DOHH2 (cell line): ENCODE results near the gene PLXND1.
"Not testable (repeated sequence)": the region's sequence is repeated elsewhere in the genome, so short reads cannot be mapped to it uniquely, and the experiment has no call there.

ENCODE experiments used
- H3F3A ChIP-seq: fragments of 200-600 bp; sonication (generic), shearing (Covaris generic); 2 replicates; pipeline ENCODE4 v1.6.0; 2016; ENCODE audit warnings: antibody characterized with exemption, mild to moderate bottlenecking; ENCODE audit not compliant: control insufficient read depth, insufficient read depth
- H3K27ac ChIP-seq: fragments of 200-600 bp; sonication (generic); 2 replicates; pipeline ENCODE4 v1.5.1; 2014; ENCODE audit warnings: low read depth, mild to moderate bottlenecking, low read length, moderate library complexity
- H3K27me3 ChIP-seq: fragments of 200-600 bp; sonication (generic); 2 replicates; pipeline ENCODE4 v1.6.1; 2014; ENCODE audit warnings: mild to moderate bottlenecking, low read length, mixed read lengths; ENCODE audit not compliant: control insufficient read depth
- H3K36me3 ChIP-seq: fragments of 200-600 bp; sonication (generic); 2 replicates; pipeline ENCODE4 v1.6.1; 2014; ENCODE audit warnings: mild to moderate bottlenecking, low read length, moderate library complexity, mixed read lengths; ENCODE audit not compliant: control insufficient read depth
- H3K4me1 ChIP-seq: fragments of 200-600 bp; sonication (generic); 2 replicates; pipeline ENCODE4 v1.6.1; 2014; ENCODE audit warnings: mild to moderate bottlenecking, low read length, mixed read lengths; ENCODE audit not compliant: control insufficient read depth
- H3K4me2 ChIP-seq: fragments of 200-600 bp; sonication (generic); 2 replicates; pipeline ENCODE4 v1.6.0; 2014; ENCODE audit warnings: mild to moderate bottlenecking, low read length, moderate library complexity
- H3K4me3 ChIP-seq: fragments of 200-600 bp; sonication (generic); 2 replicates; pipeline ENCODE4 v1.5.1; 2014; ENCODE audit warnings: mild to moderate bottlenecking, low read length, mixed read lengths
- H3K79me2 ChIP-seq: fragments of 200-600 bp; sonication (generic); 2 replicates; pipeline ENCODE4 v1.6.1; 2014; ENCODE audit warnings: mild to moderate bottlenecking, low read length, mixed read lengths; ENCODE audit not compliant: control insufficient read depth
- H3K9me2 ChIP-seq: fragments of 200-600 bp; sonication (generic); replicated peaks from 2 replicates; pipeline ENCODE4 v1.6.1; 2014; ENCODE audit warnings: mild to moderate bottlenecking, low read length, mixed read lengths; ENCODE audit not compliant: control insufficient read depth
- H3K9me3 ChIP-seq: fragments of 200-600 bp; sonication (generic); 2 replicates; pipeline ENCODE4 v1.6.1; 2014; ENCODE audit warnings: antibody characterized with exemption, low read length, mixed read lengths; ENCODE audit not compliant: control insufficient read depth, insufficient read depth
- H4K20me1 ChIP-seq: fragments of 200-600 bp; sonication (generic); 2 replicates; pipeline ENCODE4 v1.6.0; 2014; ENCODE audit warnings: low read depth, mild to moderate bottlenecking, antibody characterized with exemption, low read length, moderate library complexity; ENCODE audit not compliant: control insufficient read depth, insufficient read depth
- CTCF ChIP-seq: fragments of 200-600 bp; sonication (generic); IDR thresholded peaks from one replicate; pipeline ENCODE4 v1.5.1; 2014; ENCODE audit warnings: antibody characterized with exemption, mild to moderate bottlenecking, low read depth, low read length; ENCODE audit not compliant: poor library complexity, severe bottlenecking
- EZH2phosphoT487 ChIP-seq: fragments of 200-600 bp; sonication (generic); IDR thresholded peaks from 2 replicates; pipeline ENCODE4 v1.6.1; 2017; ENCODE audit warnings: borderline replicate concordance, mild to moderate bottlenecking, antibody characterized with exemption, low read length, moderate library complexity, mixed read lengths

PLXND1 gene

GRCh38 chr3:129611446-129611800 is 4.9 kb upstream of the PLXND1 start:
- Histone ChIP-seq H4K20me1 (no peaks in the 10 kb centered on the region; the same call in 1 of the 2 replicates), H3K36me3 (no peaks in the 10 kb centered on the region), H3K4me3 (no peak overlapping the region), H3K79me2 (no peaks in the 10 kb centered on the region), H3K27ac (no peak overlapping the region), H3K4me2 (no peak overlapping the region), H3K4me1 (peaks cover 20% of the 10 kb centered on the region), H3K9me2 (no peaks in the 10 kb centered on the region), H3F3A (no peaks in the 10 kb centered on the region), H3K27me3 (peaks cover 8% of the 10 kb centered on the region), H3K9me3 (no peaks in the 10 kb centered on the region)
- TF ChIP-seq CTCF (no peak), EZH2phosphoT487 (no peak)

GRCh38 chr3:129610794-129611445 is 4.4 kb upstream of the PLXND1 start:
- not testable (repeated sequence) for H3K9me2 ChIP-seq, H3K4me3 ChIP-seq, H3K4me2 ChIP-seq, H3K9me3 ChIP-seq, H3F3A ChIP-seq, H3K36me3 ChIP-seq, H3K79me2 ChIP-seq, H3K27ac ChIP-seq, H4K20me1 ChIP-seq
- Histone ChIP-seq H3K27me3 (peaks cover 12% of the 10 kb centered on the region), H3K4me1 (peaks cover 24% of the 10 kb centered on the region)

DNA sequence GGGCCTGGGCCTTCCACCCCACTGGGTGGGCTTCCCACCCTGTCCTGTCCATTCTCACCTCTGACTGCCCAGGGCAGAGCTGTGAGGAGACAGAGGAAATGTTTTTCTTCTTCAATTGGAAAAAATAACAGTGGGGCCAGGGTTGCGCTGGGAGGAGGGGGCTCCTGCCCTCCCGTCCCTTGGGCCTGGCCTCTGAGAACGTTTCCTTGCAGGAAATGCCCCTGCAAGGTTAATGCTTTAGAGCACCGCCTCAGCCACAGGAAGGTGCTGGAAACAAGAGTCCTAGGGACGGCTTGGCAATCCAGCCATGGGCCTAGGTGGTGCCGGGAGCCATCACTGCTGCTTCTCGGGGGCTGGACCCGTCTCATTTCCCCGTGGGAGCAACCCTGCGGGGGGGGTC is 3.8 kb upstream of the PLXND1 start:
- Histone ChIP-seq H3K9me3 (no peaks in the 10 kb centered on the region), H3K27ac (no peak overlapping the region), H3K4me1 (peaks cover 29% of the 10 kb centered on the region), H3K9me2 (no peaks in the 10 kb centered on the region), H3K79me2 (no peaks in the 10 kb centered on the region), H4K20me1 (no peaks in the 10 kb centered on the region; the same call in 1 of the 2 replicates), H3K36me3 (no peaks in the 10 kb centered on the region), H3F3A (no peaks in the 10 kb centered on the region), H3K27me3 (peaks cover 19% of the 10 kb centered on the region), H3K4me2 (no peak overlapping the region), H3K4me3 (no peak overlapping the region)
- TF ChIP-seq EZH2phosphoT487 (no peak), CTCF (no peak)

GRCh38 chr3:129609591-129610182 is 3.2 kb upstream of the PLXND1 start:
- no peak for TF ChIP-seq EZH2phosphoT487
- TF ChIP-seq CTCF: no peak
- no peaks in the 10 kb centered on the region for H3K9me3 ChIP-seq
- H3K79me2 ChIP-seq: no peaks in the 10 kb centered on the region
- no peaks in the 10 kb centered on the region for H3F3A ChIP-seq
- no peak overlapping the region for H3K4me3 ChIP-seq
- H3K4me1 ChIP-seq: peaks cover 29% of the 10 kb centered on the region
- H3K9me2 ChIP-seq: no peaks in the 10 kb centered on the region
- H3K4me2 ChIP-seq: no peak overlapping the region
- H4K20me1 ChIP-seq: no peaks in the 10 kb centered on the region; the same call in 1 of the 2 replicates
- peaks cover 21% of the 10 kb centered on the region for H3K27me3 ChIP-seq
- no peak overlapping the region for H3K27ac ChIP-seq
- no peaks in the 10 kb centered on the region for H3K36me3 ChIP-seq
